K562 (cell line): ENCODE measurements around the gene SPINK8. TPM values are rescaled to one million over a fixed set of nuclear protein-coding genes. Genes with fewer than 3 reads are reported as not detected.

Experiments used
- ATAC-seq: fragments of 200-7000 bp; cut with Tn5 transposase; 3 replicates; pipeline ENCODE4 v1.9.1; 2020; ENCODE audit warnings: moderate library complexity
- BruUV-seq: library from RNA; stranded (reverse); fragments of 400-500 nt; replicated peaks from 2 replicates; lab custom pipeline; 2021; lab: Mats Ljungman, UMichigan
- CTCF ChIA-PET: fragments of 300-600 bp; formaldehyde crosslinking; extraction: SDS; loops from one replicate; lab custom pipeline; 2021; ENCODE audit warnings: low intra/inter-chr PET ratio; lab: Yijun Ruan, JAX
- POLR2A ChIA-PET: fragments of 300-600, 350-650 bp; sonication (Branson Sonifier 250); formaldehyde crosslinking; extraction: SDS; loops from one replicate; lab custom pipeline; 2021; ENCODE audit warnings: antibody characterized with exemption, inconsistent platforms; lab: Yijun Ruan, JAX
- DNase-seq, 4 experiments: peaks; one replicate each; pipeline versions ENCODE4 v3.0.0 to v3.0.0-alpha.2; 2011 to 2018; ENCODE audit warnings: low spot score in 3 of 4, mixed read lengths in 3 of 4; ENCODE audit errors: extremely low read depth in 1 of 4
- FAIRE-seq: peaks from 2 replicates; lab custom pipeline; 2011; peaks lifted over from hg19 to GRCh38; lab: Jason Lieb, UNC
- H2AFZ ChIP-seq: 2 replicates; pipeline ENCODE4 v1.6.0; 2011; ENCODE audit warnings: low read depth, low read length, control low read depth, inconsistent platforms
- H3K27ac ChIP-seq: fragments of 200-600 bp; 3 replicates; pipeline ENCODE4 v1.8.0; 2011; ENCODE audit warnings: low read depth, mild to moderate bottlenecking, control low read depth, inconsistent platforms, low read length, moderate library complexity, mixed read lengths; ENCODE audit errors: extremely low read depth
- H3K27me3 ChIP-seq, 2 experiments: fragments of 300-600 bp in 1 of 2; 2 replicates in 1 of 2; 3 replicates in 1 of 2; pipeline versions ENCODE4 v1.6.0 to v1.8.0; 2011; ENCODE audit warnings: inconsistent platforms in 2 of 2, low read length in 2 of 2, mild to moderate bottlenecking in 1 of 2, mixed read lengths in 1 of 2, moderate library complexity in 1 of 2; ENCODE audit not compliant: control insufficient read depth in 2 of 2, insufficient read depth in 2 of 2
- H3K36me3 ChIP-seq: fragments of 300-600 bp; 3 replicates; pipeline ENCODE4 v1.8.0; 2011; ENCODE audit warnings: mild to moderate bottlenecking, low read length, inconsistent platforms; ENCODE audit not compliant: control insufficient read depth, insufficient read depth
- H3K4me1 ChIP-seq, 2 experiments: fragments of 200-600 bp in 1 of 2; replicated peaks in 1 of 2; 2 replicates in 1 of 2; 3 replicates in 1 of 2; pipeline versions ENCODE4 v1.5.1 to v1.8.0; 2011; ENCODE audit warnings: inconsistent platforms in 2 of 2, low read length in 2 of 2, mild to moderate bottlenecking in 1 of 2, mixed read lengths in 1 of 2, moderate library complexity in 1 of 2; ENCODE audit not compliant: control insufficient read depth in 2 of 2, insufficient read depth in 2 of 2
- H3K4me2 ChIP-seq: 2 replicates; pipeline ENCODE4 v1.6.1; 2011; ENCODE audit warnings: low read length, control low read depth, inconsistent platforms, mixed read lengths; ENCODE audit not compliant: insufficient read depth
- H3K4me3 ChIP-seq: fragments of 200-600 bp; sonication (generic), shearing (Covaris generic); 2 replicates; pipeline ENCODE4 v1.5.1; 2016; ENCODE audit warnings: control low read depth, inconsistent platforms
- H3K79me2 ChIP-seq: fragments of 200-600 bp; 3 replicates; pipeline ENCODE4 v1.8.0; 2011; ENCODE audit warnings: low read length, inconsistent platforms; ENCODE audit not compliant: control insufficient read depth, insufficient read depth
- H3K9ac ChIP-seq, 2 experiments: 2 replicates each; pipeline versions ENCODE4 v1.6.0 to v1.6.1; 2011; ENCODE audit warnings: low read depth in 2 of 2, low read length in 2 of 2, control low read depth in 1 of 2, inconsistent platforms in 1 of 2, mild to moderate bottlenecking in 1 of 2, mixed read lengths in 1 of 2; ENCODE audit not compliant: insufficient read depth in 1 of 2
- H3K9me1 ChIP-seq: one replicate; pipeline ENCODE4 v1.6.0; 2011; ENCODE audit warnings: inconsistent platforms, mild to moderate bottlenecking, low read length, moderate library complexity; ENCODE audit not compliant: control insufficient read depth, insufficient read depth
- H3K9me3 ChIP-seq: replicated peaks from 2 replicates; pipeline ENCODE4 v1.5.1; 2011; ENCODE audit warnings: low read depth, low read length, inconsistent platforms; ENCODE audit not compliant: control insufficient read depth, insufficient read depth
- H4K20me1 ChIP-seq: replicated peaks from 2 replicates; pipeline ENCODE4 v1.6.1; 2011; ENCODE audit warnings: low read length, inconsistent platforms, mixed read lengths; ENCODE audit not compliant: control insufficient read depth, insufficient read depth
- ARID3B ChIP-seq: fragments of 250-450 bp; sonication (Bioruptor Pico); IDR thresholded peaks from 2 replicates; pipeline ENCODE4 v1.4.0; 2020; ENCODE audit warnings: borderline replicate concordance
- CBX5 ChIP-seq: IDR thresholded peaks from 2 replicates; pipeline ENCODE4 v1.6.1; 2014; ENCODE audit warnings: low read depth, borderline replicate concordance
- DACH1 ChIP-seq: fragments of 450-650 bp; IDR thresholded peaks from 2 replicates; pipeline ENCODE4 v1.6.1; 2018; ENCODE audit not compliant: partially characterized antibody
- ERF ChIP-seq: fragments of 450-650 bp; formaldehyde crosslinking; IDR thresholded peaks from 2 replicates; pipeline ENCODE4 v1.4.0; 2020; ENCODE audit warnings: mild to moderate bottlenecking, mixed read lengths
- HES1 ChIP-seq: fragments of 450-650 bp; IDR thresholded peaks from 2 replicates; pipeline ENCODE4 v1.6.1; 2016; ENCODE audit warnings: low read depth, mild to moderate bottlenecking, moderate library complexity
- IFI16 ChIP-seq: fragments of 250-450 bp; sonication (Bioruptor Pico); IDR thresholded peaks from 2 replicates; pipeline ENCODE4 v2.1.2; 2022; ENCODE audit warnings: mild to moderate bottlenecking, inconsistent platforms
- MLX ChIP-seq, 2 experiments: fragments of 450-650 bp in 1 of 2; sonication (generic) in 1 of 2; formaldehyde crosslinking; conservative IDR thresholded peaks; 2 replicates each; pipeline versions ENCODE4 v1.4.0 to v1.8.1; 2020 to 2022; ENCODE audit warnings: mild to moderate bottlenecking in 1 of 2, missing genetic modification reagents in 1 of 2
- NFATC3 ChIP-seq: fragments of 450-650 bp; IDR thresholded peaks from 2 replicates; pipeline ENCODE4 v1.6.1; 2017; ENCODE audit warnings: mild to moderate bottlenecking
- NFIX ChIP-seq: fragments of 250-450 bp; sonication (Bioruptor Pico); IDR thresholded peaks from 2 replicates; pipeline ENCODE4 v1.4.0; 2020; ENCODE audit warnings: low read depth, mild to moderate bottlenecking, moderate library complexity
- PHB ChIP-seq: fragments of 250-450 bp; sonication (Bioruptor Pico); IDR thresholded peaks from 2 replicates; pipeline ENCODE4 v1.5.0; 2021
- RFX7 ChIP-seq: fragments of 250-450 bp; sonication (Bioruptor Pico); IDR thresholded peaks from 2 replicates; pipeline ENCODE4 v1.5.1; 2021; ENCODE audit warnings: mild to moderate bottlenecking
- ZNF274 ChIP-seq: IDR thresholded peaks from 2 replicates; pipeline ENCODE4 v1.6.1; 2011; ENCODE audit warnings: low read depth, mild to moderate bottlenecking, low read length, moderate library complexity, borderline replicate concordance
- ZNF3 ChIP-seq: fragments of 250-450 bp; sonication (Bioruptor Pico); IDR thresholded peaks from 2 replicates; pipeline ENCODE4 v1.5.0; 2021; ENCODE audit warnings: mild to moderate bottlenecking, moderate library complexity
- ZNF699 ChIP-seq: fragments of 250-450 bp; sonication (Bioruptor Pico); IDR thresholded peaks from 2 replicates; pipeline ENCODE4 v1.8.0; 2021; ENCODE audit warnings: mild to moderate bottlenecking, moderate library complexity; ENCODE audit not compliant: insufficient replicate concordance
- ZNF764 ChIP-seq: fragments of 250-450 bp; sonication (Bioruptor Pico); IDR thresholded peaks from 2 replicates; pipeline ENCODE4 v1.4.0; 2020; ENCODE audit warnings: low read depth, mild to moderate bottlenecking, moderate library complexity
- ZNF79 ChIP-seq: fragments of 250-450 bp; sonication (Bioruptor Pico); IDR thresholded peaks from 2 replicates; pipeline ENCODE4 v1.4.0; 2020; ENCODE audit warnings: low read depth, mild to moderate bottlenecking, moderate library complexity
- WGBS: fragments of 100-300 bp; shearing (Covaris generic); methylation state at CpG from one replicate; pipeline ENCODE4 v1.1.6; 2016; ENCODE audit warnings: low coverage, mixed read lengths; ENCODE audit not compliant: insufficient coverage; ENCODE audit errors: missing lambda C conversion rate; 5-methylcytosine and 5-hydroxymethylcytosine counted together
- in situ Hi-C: fragments of 300-500 bp; cut with MboI; formaldehyde crosslinking; loops from 4 replicates; pipeline ENCODE4 v1.15.0; 2018; ENCODE audit warnings: inconsistent platforms, mixed read lengths
- intact Hi-C: fragments of 100-400 bp; cut with micrococcal nuclease; formaldehyde crosslinking; loops from 2 replicates; pipeline ENCODE4 v1.14.2; 2022
- polyA plus RNA-seq, 8 experiments: library from polyadenylated mRNA; depleted of rRNA in 4 of 8; stranded (reverse) in 5 of 8; unstranded in 3 of 8; fragments of >200 nt; fragmentation: Nextera tagmentation in 2 of 8; fragmentation: Illumina TruSeq in 1 of 8; extraction: Ambion mirVana in 2 of 8; extraction: Trizol in 1 of 8; gene quantifications; 2 replicates each; pipeline versions ENCODE4 v1.2.1 to v1.2.3, GENCODE V29; 2011 to 2014; ENCODE audit warnings: inconsistent platforms in 1 of 8, missing spikeins in 1 of 8
- total RNA-seq, 7 experiments: library from RNA; depleted of rRNA in 6 of 7; stranded (reverse); fragments of >200 nt in 6 of 7; fragmentation: Illumina TruSeq in 2 of 7; extraction: Trizol in 2 of 7; gene quantifications; 2 replicates each; pipeline versions ENCODE4 v1.2.1 to v1.2.3, GENCODE V29; 2011 to 2021; ENCODE audit warnings: low replicate concordance in 1 of 7

The SPINK8 gene
- total and polyA plus RNA-seq, 9 of the 15 experiments (the other 6 are each of a cell fraction or from before 2014, with no cell fraction given): not detected

- TF ChIP-seq DACH1 (no peak), HES1 (no peak), ARID3B (no peak)
These were observed 14.0 kb upstream of the SPINK8 start (continued) for GRCh38 chr3:48347500-48347899.

GRCh38 chr3:48345946-48346572 lies 12.6 kb upstream of the SPINK8 start:
- Histone ChIP-seq H3K36me3 (no peaks in the 10 kb centered on the region), H3K9ac (no peak overlapping the region), H3K4me3 (no peak overlapping the region), H3K27me3 (peaks cover 0 to 12% of the 10 kb centered on the region in 2 experiments; a peak in 4 of 5 replicates), H3K27ac (no peak overlapping the region), H4K20me1 (no peaks in the 10 kb centered on the region), H3K4me2 (no peak overlapping the region), H3K9me3 (no peaks in the 10 kb centered on the region)
- no TSS peak for BruUV-seq
- WGBS: 3% methylated on average over 2 of the region's 2 CpGs
- in situ Hi-C loops (no loop called here), intact Hi-C loops (no loop called here)
- DNase-seq: no peak
- CTCF ChIA-PET: no interaction called here
- ATAC-seq: no peak
- POLR2A ChIA-PET: no interaction called here
- TF ChIP-seq MLX (CRISPR knock-in tag; conservative IDR thresholded peaks at IDR 0.05) (no peak), ERF (CRISPR knock-in tag) (no peak), ZNF274 (no peak), IFI16 (no peak), ZNF79 (CRISPR knock-in tag) (no peak), CBX5 (no peak), ZNF3 (CRISPR knock-in tag) (no peak), NFIX (CRISPR knock-in tag) (no peak), ZNF764 (CRISPR knock-in tag) (no peak), NFATC3 (no peak), RFX7 (CRISPR knock-in tag) (no peak), ZNF699 (CRISPR knock-in tag) (no peak), PHB (CRISPR knock-in tag) (no peak)
- TF ChIP-seq, all 486 proteins: peak for 0
- Histone ChIP-seq H3K9me1 (no peaks in the 10 kb centered on the region), H3K79me2 (no peaks in the 10 kb centered on the region), H2AFZ (no peak overlapping the region), H3K4me1 (no peaks in the 10 kb centered on the region; a peak in 1 of 5 replicates)
- no peak for FAIRE-seq
